ENCODE data around the gene LMCD1.

LMCD1 gene

DNA sequence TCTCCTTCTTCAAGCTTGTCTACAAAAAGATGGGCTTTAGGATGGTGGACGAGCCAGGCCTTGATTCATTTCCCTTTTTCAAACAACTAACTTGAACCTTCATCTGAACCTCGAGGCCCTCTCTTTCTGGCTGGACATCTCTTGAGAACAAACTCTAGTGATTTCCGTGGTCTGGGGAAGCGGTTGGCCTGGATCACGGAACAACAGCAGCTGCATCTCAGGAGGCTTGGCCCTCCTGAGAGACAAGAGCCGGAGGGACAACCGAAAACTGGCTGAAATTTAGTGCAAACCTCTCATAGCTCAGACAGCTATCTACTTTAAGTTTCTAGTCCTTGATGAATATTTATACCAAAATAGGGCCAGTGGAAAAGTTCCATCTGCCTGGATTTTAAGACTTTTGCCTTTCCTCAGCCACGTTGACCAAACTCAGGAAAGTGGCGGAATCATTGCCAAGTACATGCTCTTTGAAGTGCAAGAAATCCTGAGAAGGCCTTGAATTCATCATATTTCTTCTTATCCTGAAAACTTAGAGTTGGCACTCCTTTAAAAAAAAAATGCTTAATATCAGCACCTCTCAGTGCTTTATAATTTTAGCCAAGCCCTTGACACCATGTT, 14.5 kb downstream of the LMCD1 start:
- H2AFZ ChIP-seq (ENCODE audit: low read depth, low read length, severe bottlenecking), result no peak overlapping the region
- H3K27me3 ChIP-seq (ENCODE audit: low read length), result no peaks in the 10 kb centered on the region
- no peak overlapping the region for H3K4me3 ChIP-seq (ENCODE audit: insufficient read depth, low read length, poor library complexity, severe bottlenecking)
- no peak for TF ChIP-seq CTCF (IDR thresholded peaks at IDR 0.05; ENCODE audit: insufficient read depth, low read length, poor library complexity, severe bottlenecking)
- TF ChIP-seq EZH2phosphoT487 (conservative IDR thresholded peaks at IDR 0.05; ENCODE audit: low read length), result no peak
- H3K27ac ChIP-seq (ENCODE audit: low read depth, low read length), result no peak overlapping the region
- no peaks in the 10 kb centered on the region for H4K20me1 ChIP-seq (ENCODE audit: low read depth, low read length)
- H3K9me3 ChIP-seq (ENCODE audit: insufficient read depth, low read length), result no peaks in the 10 kb centered on the region
- no peaks in the 10 kb centered on the region for H3K9me2 ChIP-seq (replicated peaks; ENCODE audit: insufficient read depth, low read length)
- H3K4me2 ChIP-seq (ENCODE audit: low read depth, low read length, poor library complexity, severe bottlenecking), result no peak overlapping the region
- H3K79me2 ChIP-seq (ENCODE audit: insufficient read depth, low read length), result no peaks in the 10 kb centered on the region
- H3K36me3 ChIP-seq (ENCODE audit: low read length), result no peaks in the 10 kb centered on the region
- no peak overlapping the region for H3K9ac ChIP-seq (ENCODE audit: low read length)
- H3F3A ChIP-seq (ENCODE audit: insufficient read depth), result no peaks in the 10 kb centered on the region

GRCh38 chr3:8516783-8517182, 15.2 kb downstream of the LMCD1 start:
- Histone ChIP-seq H3K79me2 (ENCODE audit: insufficient read depth, low read length) (no peaks in the 10 kb centered on the region), H3K36me3 (ENCODE audit: low read length) (no peaks in the 10 kb centered on the region), H3K27me3 (ENCODE audit: low read length) (no peaks in the 10 kb centered on the region), H4K20me1 (ENCODE audit: low read depth, low read length) (no peaks in the 10 kb centered on the region), H3K4me2 (ENCODE audit: low read depth, low read length, poor library complexity, severe bottlenecking) (no peak overlapping the region), H3K9me2 (replicated peaks; ENCODE audit: insufficient read depth, low read length) (no peaks in the 10 kb centered on the region), H3K9me3 (ENCODE audit: insufficient read depth, low read length) (no peaks in the 10 kb centered on the region), H2AFZ (ENCODE audit: low read depth, low read length, severe bottlenecking) (no peak overlapping the region), H3K9ac (ENCODE audit: low read length) (no peak overlapping the region), H3K27ac (ENCODE audit: low read depth, low read length) (no peak overlapping the region), H3F3A (ENCODE audit: insufficient read depth) (no peaks in the 10 kb centered on the region), H3K4me3 (ENCODE audit: insufficient read depth, low read length, poor library complexity, severe bottlenecking) (no peak overlapping the region)
- TF ChIP-seq CTCF (IDR thresholded peaks at IDR 0.05; ENCODE audit: insufficient read depth, low read length, poor library complexity, severe bottlenecking) (no peak), EZH2phosphoT487 (conservative IDR thresholded peaks at IDR 0.05; ENCODE audit: low read length) (no peak)

- no peaks in the 10 kb centered on the region for H3K9me2 ChIP-seq (replicated peaks; ENCODE audit: insufficient read depth, low read length)
- H2AFZ ChIP-seq (ENCODE audit: low read depth, low read length, severe bottlenecking), result no peak overlapping the region
- no peaks in the 10 kb centered on the region for H3K79me2 ChIP-seq (ENCODE audit: insufficient read depth, low read length)
- TF ChIP-seq EZH2phosphoT487 (conservative IDR thresholded peaks at IDR 0.05; ENCODE audit: low read length), result no peak
- TF ChIP-seq CTCF (IDR thresholded peaks at IDR 0.05; ENCODE audit: insufficient read depth, low read length, poor library complexity, severe bottlenecking), result no peak
- no peaks in the 10 kb centered on the region for H3F3A ChIP-seq (ENCODE audit: insufficient read depth)
- no peak overlapping the region for H3K27ac ChIP-seq (ENCODE audit: low read depth, low read length)
- no peak overlapping the region for H3K9ac ChIP-seq (ENCODE audit: low read length)
- no peak overlapping the region for H3K4me2 ChIP-seq (ENCODE audit: low read depth, low read length, poor library complexity, severe bottlenecking)
- no peaks in the 10 kb centered on the region for H3K36me3 ChIP-seq (ENCODE audit: low read length)
- H4K20me1 ChIP-seq (ENCODE audit: low read depth, low read length), result no peaks in the 10 kb centered on the region
- no peaks in the 10 kb centered on the region for H3K9me3 ChIP-seq (ENCODE audit: insufficient read depth, low read length)
- H3K27me3 ChIP-seq (ENCODE audit: low read length), result no peaks in the 10 kb centered on the region
- H3K4me3 ChIP-seq (ENCODE audit: insufficient read depth, low read length, poor library complexity, severe bottlenecking), result no peak overlapping the region
Measured at GRCh38 chr3:8517487-8517886, 15.9 kb downstream of the LMCD1 start.
